ENCODE data around the gene HIGD1C.
A peak's percentile ranks its signal among the peaks of the same experiment; 100 is the strongest.
"Not testable (repeated sequence)": the region's sequence is repeated elsewhere in the genome, so short reads cannot be mapped to it uniquely, and the experiment has no call there.

Gene HIGD1C

GRCh38 chr12:50985322-50985721 lies 33.0 kb downstream of the HIGD1C start:
- DNase-seq (ENCODE audit: low read depth): no peak

DNA sequence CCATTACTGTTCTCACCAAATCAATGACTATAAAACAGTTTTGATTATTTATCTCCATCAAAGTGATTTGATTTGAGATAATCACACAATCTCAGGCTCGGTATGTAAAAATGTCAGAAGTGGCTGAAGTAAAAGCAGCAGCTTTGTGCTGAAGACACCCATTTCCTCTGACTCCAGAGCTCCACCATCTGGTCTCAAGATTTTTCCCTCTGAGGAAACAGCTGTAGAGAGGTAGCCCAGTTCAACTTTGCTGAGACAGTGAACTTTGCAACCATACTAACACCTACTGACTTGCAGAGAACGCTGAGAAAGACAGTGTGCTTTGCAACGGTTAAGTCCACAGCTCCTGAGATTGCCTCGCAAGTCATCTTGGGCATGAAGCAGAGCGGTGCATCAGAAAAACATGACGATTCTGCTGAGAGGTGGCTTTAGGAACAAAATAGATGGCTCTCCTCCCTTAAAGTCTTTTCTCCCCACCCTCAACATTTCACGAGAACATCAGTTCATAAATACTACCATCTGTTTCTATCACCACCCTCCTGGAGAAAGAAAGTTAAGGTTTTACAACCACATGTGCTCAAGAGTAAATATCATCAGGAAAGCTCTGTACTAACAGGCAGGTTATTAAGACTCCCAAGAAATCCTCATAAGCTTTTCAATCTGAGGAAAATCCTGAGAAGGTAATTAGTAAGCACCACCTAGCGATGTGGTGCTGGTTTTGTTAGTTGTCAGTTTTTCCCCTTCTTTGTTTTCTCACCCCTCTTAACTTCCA lies 34.8 kb downstream of the HIGD1C start:
- no peak for DNase-seq (ENCODE audit: low read depth)

DNA sequence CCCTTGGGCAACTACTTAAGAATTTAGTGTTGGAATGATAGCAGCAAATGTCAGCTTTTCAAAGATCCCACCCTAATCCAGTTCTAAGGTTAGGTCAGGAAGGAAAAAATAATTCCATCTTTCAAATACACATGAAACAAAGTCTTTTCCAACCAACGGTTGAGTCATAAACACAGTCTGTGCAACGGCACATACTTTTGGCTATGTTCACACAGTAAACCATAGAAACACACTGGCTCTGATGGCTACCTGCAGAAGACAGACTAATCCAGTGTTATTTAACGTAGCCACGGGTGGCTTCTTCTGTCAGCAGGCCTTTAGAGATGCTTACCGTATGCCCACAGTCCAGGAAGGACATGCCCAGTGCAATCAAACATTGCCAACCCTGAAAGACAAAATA lies 35.7 kb downstream of the HIGD1C start:
- no peak for DNase-seq (ENCODE audit: low read depth)

GRCh38 chr12:50988871-50989270 lies 36.5 kb downstream of the HIGD1C start:
- no peak for DNase-seq (ENCODE audit: low read depth)

DNA sequence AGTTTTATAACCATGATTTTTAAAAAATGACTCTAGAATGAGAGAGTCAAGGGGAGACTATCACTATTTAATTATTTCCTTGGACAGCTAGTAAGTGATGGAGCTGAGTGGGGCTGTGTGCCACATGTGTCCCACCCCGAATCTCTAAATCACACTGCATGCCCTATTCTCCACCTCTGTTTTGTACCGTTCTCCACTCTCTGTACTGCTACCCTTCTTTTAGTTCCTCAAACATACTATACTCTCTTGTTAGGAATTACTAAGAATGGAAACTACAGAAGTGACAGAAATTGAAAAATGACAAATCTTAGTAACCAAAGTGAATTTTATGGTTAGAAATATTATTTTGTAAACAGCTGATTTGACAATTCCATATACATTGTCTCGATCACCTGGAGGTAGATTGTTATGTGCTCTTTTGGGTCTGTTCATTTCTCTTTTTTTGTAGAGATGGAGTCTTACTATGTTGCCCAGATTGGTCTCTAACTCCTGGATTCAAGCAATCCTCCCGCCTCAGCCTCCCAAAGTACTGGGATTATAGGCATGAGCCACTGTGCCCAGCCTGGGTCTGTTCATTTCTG lies 37.9 kb downstream of the HIGD1C start:
- no peak for DNase-seq (ENCODE audit: low read depth)

DNA sequence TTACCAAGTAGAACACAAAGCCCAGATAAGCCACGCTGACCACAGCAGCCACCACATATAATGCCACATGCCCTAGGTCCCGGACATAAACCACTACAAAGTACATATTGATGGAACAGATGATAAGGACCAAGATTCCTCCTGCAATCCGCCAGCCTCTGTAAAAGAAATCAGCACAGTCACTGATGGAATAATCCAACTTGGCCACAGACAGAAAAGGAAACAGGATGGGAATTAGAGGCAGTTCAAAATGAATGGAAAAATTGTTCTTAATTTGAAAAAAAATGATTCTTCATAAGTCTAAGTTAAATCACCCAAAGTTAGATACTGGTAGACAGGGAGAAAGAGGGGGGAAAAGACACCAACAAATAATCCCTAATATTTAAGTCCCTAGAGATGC lies 38.4 kb downstream of the HIGD1C start:
- DNase-seq (ENCODE audit: low read depth): no peak

GRCh38 chr12:50991291-50991690 lies 38.9 kb downstream of the HIGD1C start:
- no peak for DNase-seq (ENCODE audit: low read depth)

GRCh38 chr12:50992819-50993218 lies 40.5 kb downstream of the HIGD1C start:
- no peak for DNase-seq (ENCODE audit: low read depth)

DNA sequence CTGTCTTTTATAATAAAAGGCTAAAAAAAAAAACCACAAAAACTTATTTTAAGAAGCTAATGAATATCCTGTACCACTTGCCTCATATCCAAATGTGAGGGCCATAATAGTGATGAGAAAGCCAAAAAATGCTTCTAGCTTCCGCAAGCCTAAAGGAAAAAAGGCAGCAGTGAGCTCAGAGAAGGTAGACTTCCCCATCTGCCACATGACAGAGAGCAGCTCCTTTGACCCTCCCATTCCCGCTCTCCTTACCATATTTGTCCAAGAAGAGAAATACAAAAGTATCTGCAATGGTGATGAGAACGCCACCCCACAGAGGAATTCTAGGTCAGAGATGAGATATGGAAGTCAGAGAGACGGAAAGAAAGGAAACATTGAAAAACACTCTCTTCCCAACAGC lies 46.7 kb downstream of the HIGD1C start:
- no peak for DNase-seq (ENCODE audit: low read depth)

GRCh38 chr12:51000245-51000644 lies 47.9 kb downstream of the HIGD1C start:
- DNase-seq (ENCODE audit: low read depth): no peak

- no peak for DNase-seq (ENCODE audit: low read depth)
Observed at GRCh38 chr12:51001799-51002198, 49.5 kb downstream of the HIGD1C start.

DNA sequence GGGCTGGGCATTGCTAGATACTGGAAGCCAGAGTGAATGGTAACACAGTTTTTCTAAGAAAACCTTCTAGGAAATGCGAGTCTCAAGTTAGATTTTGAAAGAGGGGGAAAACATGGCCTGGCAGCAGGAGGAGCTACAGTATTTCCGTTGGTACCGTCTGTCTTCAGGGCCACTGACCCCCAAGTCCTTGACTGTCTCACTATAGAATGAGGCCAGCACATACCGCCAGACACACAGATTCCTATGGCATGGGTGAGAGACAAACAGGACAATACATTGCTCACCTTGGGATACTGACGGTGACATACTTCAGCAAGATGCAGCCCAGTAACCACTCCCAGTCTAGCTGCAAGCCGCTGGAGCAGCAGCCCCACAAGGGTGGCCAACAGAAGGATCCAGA lies 52.2 kb downstream of the HIGD1C start:
- no peak for DNase-seq (ENCODE audit: low read depth)

DNA sequence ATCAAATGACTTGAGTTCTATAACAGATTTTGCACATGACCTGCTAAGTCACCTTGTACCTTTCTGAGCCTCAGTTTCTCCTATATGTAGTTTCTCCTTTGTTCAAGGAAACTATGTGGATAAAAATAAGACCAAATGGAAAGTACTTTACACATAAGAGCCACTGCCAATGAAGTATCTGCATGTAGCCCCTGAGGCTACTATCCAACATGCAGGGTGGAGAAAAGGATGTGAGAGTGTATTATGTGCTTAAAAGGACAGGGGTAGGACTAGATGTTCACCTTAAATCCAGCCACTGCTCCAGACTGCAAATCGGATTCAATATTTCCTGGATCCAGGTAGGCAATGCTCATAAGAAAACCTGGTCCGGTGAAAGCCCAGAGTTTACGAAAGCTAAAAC lies 52.7 kb downstream of the HIGD1C start:
- no peak for DNase-seq (ENCODE audit: low read depth)

- no peak for DNase-seq (ENCODE audit: low read depth)
Observed at GRCh38 chr12:51005671-51006070, 53.3 kb downstream of the HIGD1C start.

GRCh38 chr12:51008329-51009055 lies 56.1 kb downstream of the HIGD1C start:
- no peak for DNase-seq (ENCODE audit: low read depth)

DNA sequence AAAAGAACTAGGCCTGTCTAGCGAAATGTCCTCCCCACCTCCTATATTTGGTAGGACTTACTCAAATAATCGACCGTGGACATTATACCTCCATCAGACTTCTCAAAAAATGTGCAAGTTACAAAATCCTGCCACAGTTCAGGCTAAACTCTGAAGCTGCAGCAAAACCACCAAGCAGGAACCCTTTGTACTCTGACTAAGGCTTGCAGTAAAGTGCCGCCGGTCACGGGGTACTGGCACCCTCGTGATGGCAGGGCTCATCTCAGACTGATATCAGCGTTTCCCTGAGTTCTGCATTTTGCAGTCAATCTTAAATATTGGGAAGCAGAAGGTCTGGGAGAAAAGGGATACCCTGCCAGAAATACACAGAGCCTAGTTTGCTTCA lies 56.7 kb downstream of the HIGD1C start:
- peak; percentile 15 for DNase-seq (ENCODE audit: low read depth)

GRCh38 chr12:51011955-51012354 lies 59.6 kb downstream of the HIGD1C start:
- no peak for DNase-seq (ENCODE audit: low read depth)

- no peak for DNase-seq (ENCODE audit: low read depth)
Observed at GRCh38 chr12:51012570-51013236, 60.4 kb downstream of the HIGD1C start.

DNA sequence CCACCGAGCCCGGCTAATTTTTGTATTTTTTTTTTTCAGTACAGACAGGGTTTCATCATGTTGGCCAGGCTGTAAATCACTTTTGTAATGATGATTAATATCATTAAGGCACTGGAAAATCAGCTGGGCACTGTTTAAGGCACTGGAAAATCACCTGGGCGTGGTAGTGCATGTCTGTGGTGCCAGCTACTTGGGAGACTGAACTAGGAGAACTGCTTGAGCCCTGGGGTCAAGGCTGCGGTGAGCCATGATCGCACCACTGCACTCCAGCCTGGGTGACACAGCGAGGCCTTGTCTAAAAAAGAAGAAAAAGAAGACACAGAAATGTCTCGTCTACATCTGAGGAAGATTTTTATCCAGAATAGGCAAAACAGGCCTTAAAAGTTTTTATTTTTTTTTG lies 61.1 kb downstream of the HIGD1C start:
- DNase-seq (ENCODE audit: low read depth): no peak

- not testable (repeated sequence) for DNase-seq (ENCODE audit: low read depth)
Observed at GRCh38 chr12:51014467-51014866, 62.1 kb downstream of the HIGD1C start.

- DNase-seq (ENCODE audit: low read depth): no peak
Observed at GRCh38 chr12:51017452-51017851, 65.1 kb downstream of the HIGD1C start.

- DNase-seq (ENCODE audit: low read depth): no peak
Observed at GRCh38 chr12:51018956-51019355, 66.6 kb downstream of the HIGD1C start.

DNA sequence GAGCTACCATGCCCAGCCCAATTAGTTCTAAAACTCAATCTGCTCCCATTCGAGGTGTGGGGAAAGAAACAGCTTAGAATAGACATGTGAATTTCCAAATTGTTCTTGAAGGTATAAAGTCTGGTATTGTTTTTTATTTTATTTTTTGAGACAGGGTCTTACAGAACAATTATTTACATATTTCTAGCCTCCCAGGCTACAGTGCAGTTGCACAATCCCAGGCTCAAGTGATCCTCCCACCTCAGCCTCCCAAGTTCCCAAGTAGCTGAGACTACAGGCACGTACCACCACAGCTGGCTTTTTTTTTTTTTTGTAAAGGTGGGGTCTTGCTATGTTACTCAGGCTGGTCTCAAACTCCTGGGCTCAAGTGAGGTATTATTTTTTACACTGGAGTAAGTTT lies 67.6 kb downstream of the HIGD1C start:
- DNase-seq (ENCODE audit: low read depth): no peak

Measured in activated T-helper 1 cell treated with Interleukin-2 at 50 U/mL for 16 hours (primary cell).